Keratinocyte (primary cell): ENCODE results near the gene ITPA. TPM values are rescaled to one million over a fixed set of nuclear protein-coding genes. Genes with fewer than 3 reads are reported as not detected.

Experiments used
- DNase-seq: peaks from one replicate; pipeline ENCODE4 v3.0.0-alpha.2; 2011; ENCODE audit warnings: low read depth, missing footprints, low spot score
- FAIRE-seq: peaks from 2 replicates; lab custom pipeline; 2011; peaks lifted over from hg19 to GRCh38; lab: Jason Lieb, UNC
- H2AFZ ChIP-seq: 2 replicates; pipeline ENCODE4 v1.6.0; 2012; ENCODE audit warnings: low read length, control low read depth, inconsistent platforms; ENCODE audit not compliant: control insufficient read depth
- H3K27ac ChIP-seq: 2 replicates; pipeline ENCODE4 v1.5.1; 2011; ENCODE audit warnings: low read length; ENCODE audit not compliant: control insufficient read depth, insufficient read depth
- H3K27me3 ChIP-seq: 3 replicates; pipeline ENCODE4 v1.6.0; 2011; ENCODE audit warnings: low read length; ENCODE audit not compliant: control insufficient read depth, insufficient read depth; ENCODE audit errors: extremely low read depth
- H3K36me3 ChIP-seq, 2 experiments: 2 replicates in 1 of 2; 3 replicates in 1 of 2; pipeline ENCODE4 v1.5.1; 2011; ENCODE audit warnings: low read length in 2 of 2, mild to moderate bottlenecking in 1 of 2; ENCODE audit not compliant: control insufficient read depth in 2 of 2, insufficient read depth in 2 of 2; ENCODE audit errors: extremely low read depth in 1 of 2
- H3K4me1 ChIP-seq: 3 replicates; pipeline ENCODE4 v1.5.1; 2011; ENCODE audit warnings: low read length; ENCODE audit not compliant: control insufficient read depth, insufficient read depth; ENCODE audit errors: extremely low read depth
- H3K4me2 ChIP-seq: 3 replicates; pipeline ENCODE4 v1.6.0; 2011; ENCODE audit warnings: low read depth, low read length; ENCODE audit not compliant: control insufficient read depth, insufficient read depth; ENCODE audit errors: extremely low read depth
- H3K4me3 ChIP-seq, 3 experiments: fragments of 200-600 bp in 1 of 3; sonication (generic) in 1 of 3; 2 replicates in 2 of 3; 3 replicates in 1 of 3; pipeline ENCODE4 v1.5.1; 2011 to 2016; ENCODE audit warnings: low read length in 3 of 3, mild to moderate bottlenecking in 3 of 3, control low read depth in 2 of 3, inconsistent platforms in 1 of 3, low read depth in 1 of 3, mixed read lengths in 1 of 3, mixed run types in 1 of 3, moderate library complexity in 1 of 3; ENCODE audit not compliant: control insufficient read depth in 2 of 3, insufficient read depth in 2 of 3; ENCODE audit errors: extremely low read depth in 1 of 3
- H3K79me2 ChIP-seq: 2 replicates; pipeline ENCODE4 v1.6.0; 2012; ENCODE audit warnings: low read length; ENCODE audit not compliant: control insufficient read depth, insufficient read depth
- H3K9ac ChIP-seq: 3 replicates; pipeline ENCODE4 v1.6.0; 2011; ENCODE audit warnings: low read length; ENCODE audit not compliant: control insufficient read depth, insufficient read depth; ENCODE audit errors: extremely low read depth
- H3K9me1 ChIP-seq: 3 replicates; pipeline ENCODE4 v1.6.0; 2011; ENCODE audit warnings: low read length; ENCODE audit not compliant: control insufficient read depth, insufficient read depth; ENCODE audit errors: extremely low read depth
- H3K9me3 ChIP-seq: 2 replicates; pipeline ENCODE4 v1.5.1; 2012; ENCODE audit warnings: low read depth, low read length; ENCODE audit not compliant: control insufficient read depth
- H4K20me1 ChIP-seq: 3 replicates; pipeline ENCODE4 v1.6.0; 2011; ENCODE audit warnings: low read length; ENCODE audit not compliant: control insufficient read depth, insufficient read depth; ENCODE audit errors: extremely low read depth
- CTCF ChIP-seq, 3 experiments: IDR thresholded peaks in 1 of 3; conservative IDR thresholded peaks in 1 of 3; optimal IDR thresholded peaks in 1 of 3; 2 replicates in 2 of 3; 3 replicates in 1 of 3; pipeline versions ENCODE3 to v1.5.1; 2011; ENCODE audit warnings: low read length in 3 of 3, mild to moderate bottlenecking in 3 of 3, moderate library complexity in 2 of 3, control low read depth in 1 of 3, inconsistent platforms in 1 of 3; ENCODE audit not compliant: insufficient read depth in 2 of 3; ENCODE audit errors: extremely low read depth in 1 of 3
- EZH2 ChIP-seq: IDR thresholded peaks from one replicate; pipeline ENCODE4 v1.6.1; 2012; ENCODE audit warnings: inconsistent platforms, mild to moderate bottlenecking, low read length, moderate library complexity
- dilution Hi-C: fragments of 300-500 bp; cut with MboI; formaldehyde crosslinking; loops from one replicate; pipeline ENCODE4 v1.7.0; 2020; ENCODE audit warnings: low sequenced_read_pairs; ENCODE audit not compliant: extremely low pct_ligation_motif_present
- polyA plus RNA-seq, 5 experiments: library from polyadenylated mRNA; depleted of rRNA in 3 of 5; stranded (reverse) in 3 of 5; stranded (forward) in 1 of 5; unstranded in 1 of 5; fragments of >200 nt; gene quantifications; 1 replicate in 1 of 5; 2 replicates in 3 of 5; 3 replicates in 1 of 5; pipeline versions ENCODE4 v1.2.1 to v1.2.3, GENCODE V29; 2011 to 2012; ENCODE audit warnings: missing spikeins in 2 of 5, low read depth in 1 of 5, low replicate concordance in 1 of 5

ITPA gene
- polyA plus RNA-seq, 1 donor (not counting 4 experiments of a cell fraction or from before 2014, with no cell fraction given), result 40.5 TPM

GRCh38 chr20:3222635-3223600 is 13.6 kb downstream of the ITPA start:
- peaks cover 13% of the 10 kb centered on the region for H3K4me1 ChIP-seq
- H2AFZ ChIP-seq, result no peak overlapping the region
- no peak overlapping the region for H3K4me2 ChIP-seq
- no peak for TF ChIP-seq EZH2
- TF ChIP-seq CTCF (optimal IDR thresholded peaks at IDR 0.05 in 1 of 3, IDR thresholded peaks at IDR 0.05 in 1 of 3, conservative IDR thresholded peaks at IDR 0.05 in 1 of 3; ENCODE audit: extremely low read depth in 1 of 3, insufficient read depth in 2 of 3, low read length in 3 of 3), result no peak
- no peaks in the 10 kb centered on the region for H3K79me2 ChIP-seq
- FAIRE-seq (no peak), DNase-seq (no peak)
- H3K9ac ChIP-seq, result no peak overlapping the region
- dilution Hi-C loops, result no loop called here
- no peaks in the 10 kb centered on the region for H3K27me3 ChIP-seq
- H3K36me3 ChIP-seq, result peaks cover 21 to 25% of the 10 kb centered on the region in 2 experiments
- H3K27ac ChIP-seq, result no peak overlapping the region
- H4K20me1 ChIP-seq, result no peaks in the 10 kb centered on the region
- H3K9me3 ChIP-seq, result no peaks in the 10 kb centered on the region
- H3K4me3 ChIP-seq, result no peak overlapping the region
- H3K9me1 ChIP-seq, result no peaks in the 10 kb centered on the region

- no peak overlapping the region for H2AFZ ChIP-seq
- DNase-seq, result no peak
- H3K27ac ChIP-seq, result no peak overlapping the region
- H3K27me3 ChIP-seq, result no peaks in the 10 kb centered on the region
- FAIRE-seq, result no peak
- TF ChIP-seq CTCF (optimal IDR thresholded peaks at IDR 0.05 in 1 of 3, IDR thresholded peaks at IDR 0.05 in 1 of 3, conservative IDR thresholded peaks at IDR 0.05 in 1 of 3; ENCODE audit: extremely low read depth in 1 of 3, insufficient read depth in 2 of 3, low read length in 3 of 3) (no peak), EZH2 (no peak)
- H3K36me3 ChIP-seq, result peaks cover 21 to 22% of the 10 kb centered on the region in 2 experiments
- no peaks in the 10 kb centered on the region for H4K20me1 ChIP-seq
- peaks cover 13% of the 10 kb centered on the region for H3K4me1 ChIP-seq
- no peak overlapping the region for H3K9ac ChIP-seq
- no peaks in the 10 kb centered on the region for H3K9me1 ChIP-seq
- no peak overlapping the region for H3K4me3 ChIP-seq
- H3K9me3 ChIP-seq, result no peaks in the 10 kb centered on the region
- H3K79me2 ChIP-seq, result no peaks in the 10 kb centered on the region
- dilution Hi-C loops, result no loop called here
- no peak overlapping the region for H3K4me2 ChIP-seq
These were observed 14.3 kb downstream of the ITPA start for GRCh38 chr20:3223651-3223993.
